ENCODE data around the gene TSPAN10.
A peak's percentile ranks its signal among the peaks of the same experiment; 100 is the strongest.

Gene TSPAN10

GRCh38 chr17:81665205-81666091 lies 28.5 kb downstream of the TSPAN10 start:
- peak; percentile 28 for DNase-seq

DNA sequence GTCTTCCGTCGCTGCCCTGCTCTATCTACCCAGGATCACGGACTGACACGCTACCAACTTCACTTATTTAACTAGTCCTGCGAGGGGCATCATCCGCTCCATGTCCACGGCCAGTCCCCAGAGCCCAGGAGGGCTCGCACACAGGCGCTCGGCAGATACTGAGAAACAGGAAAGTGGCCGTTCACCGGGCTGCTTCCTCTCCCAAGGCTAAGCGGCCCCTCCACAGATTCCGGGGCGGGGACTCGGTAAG lies 29.0 kb downstream of the TSPAN10 start:
- DNase-seq, result no peak

DNA sequence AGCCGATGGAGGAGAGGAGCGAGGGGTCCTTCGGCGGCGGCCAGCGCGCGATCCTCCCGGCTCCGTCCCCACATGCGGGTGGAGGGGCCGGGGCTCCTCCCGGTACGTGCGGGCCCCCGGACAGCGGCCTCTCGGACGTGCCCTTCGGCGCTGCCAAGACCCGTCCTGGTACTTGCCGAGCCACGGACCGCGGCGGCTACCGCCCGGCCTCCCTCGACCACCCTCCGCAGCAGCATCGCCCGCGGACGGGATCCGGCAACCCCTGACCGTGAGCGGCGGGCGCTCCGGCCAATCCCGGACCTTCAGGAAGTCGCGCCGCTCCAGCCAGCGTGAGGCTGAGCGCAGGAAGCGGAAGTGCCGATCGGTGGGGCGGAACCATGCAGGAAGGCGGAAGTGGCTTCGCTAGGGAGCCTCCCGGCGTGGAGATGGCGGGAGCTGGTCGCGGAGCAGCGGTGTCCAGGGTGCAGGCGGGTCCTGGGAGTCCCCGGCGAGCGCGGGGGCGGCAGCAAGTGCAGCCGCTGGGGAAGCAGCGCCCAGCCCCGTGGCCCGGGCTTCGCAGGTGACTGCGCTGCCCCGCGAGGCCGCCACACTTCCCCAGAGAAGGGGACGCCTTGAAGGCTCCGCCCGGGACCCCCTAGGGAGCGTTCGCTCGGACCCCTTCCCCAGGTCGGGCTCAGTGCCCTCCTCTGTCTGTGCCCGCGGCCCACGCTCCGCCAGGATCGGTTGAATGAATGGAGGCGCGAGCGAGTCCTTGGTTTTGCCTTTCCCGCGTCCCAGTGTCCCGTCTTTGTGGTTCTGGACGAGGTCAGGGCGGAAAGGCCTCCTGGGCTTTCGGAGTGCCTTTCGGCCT lies 29.6 kb downstream of the TSPAN10 start, which contains the start of the genes CCDC137 and OXLD1:
Gene CCDC137 (plus strand): TSS at position 396 of the 850 bp plus-strand sequence. CDS start 30 bp downstream, at position 426.
Gene OXLD1 (minus strand): TSS at position 264 of the 850 bp plus-strand sequence. CDS start 28 bp downstream, at position 236.
- peak; percentile 96 for DNase-seq

DNA sequence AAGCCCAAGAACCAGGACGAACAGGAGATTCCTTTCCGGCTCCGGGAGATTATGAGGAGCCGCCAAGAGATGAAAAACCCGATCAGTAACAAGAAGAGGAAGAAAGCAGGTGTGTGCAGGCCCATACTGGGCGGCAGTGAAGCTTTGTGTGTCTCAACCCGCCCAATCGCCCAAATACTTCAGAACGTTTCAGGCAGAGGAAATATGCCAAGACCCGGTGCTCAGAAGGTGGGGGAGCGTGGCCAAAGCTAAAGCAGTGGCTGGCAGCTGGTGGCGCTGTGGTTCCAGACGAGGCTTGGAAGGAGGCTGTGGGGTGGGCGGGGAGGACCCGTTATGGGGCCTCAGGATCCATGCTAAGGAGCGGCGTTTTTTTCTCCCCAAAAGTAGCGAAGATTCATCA lies 30.8 kb downstream of the TSPAN10 start:
- DNase-seq, result no peak

DNA sequence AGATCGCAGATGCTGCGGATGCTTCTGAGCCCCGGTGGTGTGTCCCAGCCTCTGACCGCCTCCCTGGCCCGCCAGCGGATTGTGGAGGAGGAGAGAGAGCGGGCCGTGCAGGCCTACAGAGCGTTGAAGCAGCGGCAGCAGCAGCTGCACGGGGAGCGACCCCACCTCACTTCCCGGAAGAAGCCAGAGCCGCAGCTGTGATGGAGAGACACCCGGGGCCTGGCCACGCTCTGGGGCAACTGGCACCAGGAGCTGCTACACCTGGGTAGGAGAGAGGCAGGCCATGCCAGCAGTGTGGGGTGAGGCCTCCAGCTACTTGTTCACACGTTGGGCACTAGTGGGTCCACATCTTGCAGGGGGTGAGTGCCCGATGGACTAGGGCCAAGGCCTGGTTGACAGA lies 35.5 kb downstream of the TSPAN10 start:
- no peak for DNase-seq

DNA sequence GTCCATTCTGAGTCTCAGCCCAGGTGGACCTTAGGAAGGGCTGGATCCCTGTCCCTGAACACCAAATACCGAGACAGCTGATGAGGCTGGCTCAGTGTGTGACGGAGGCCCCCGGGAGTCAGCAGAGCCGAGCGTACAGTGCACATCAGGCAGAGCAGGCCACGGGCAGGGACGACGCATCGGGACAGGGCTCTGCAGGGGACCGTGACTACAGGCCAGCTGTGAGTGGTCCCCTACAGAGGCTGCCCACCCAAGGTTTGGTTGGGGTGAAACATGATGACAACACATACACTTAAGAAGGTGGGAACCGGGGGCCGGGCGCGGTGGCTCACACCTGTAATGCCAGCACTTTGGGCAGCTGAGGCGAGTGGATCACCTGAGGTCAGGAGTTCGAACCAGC lies 36.0 kb downstream of the TSPAN10 start:
- no peak for DNase-seq

GRCh38 chr17:81673561-81674258 lies 36.7 kb downstream of the TSPAN10 start:
- DNase-seq, result no peak

DNA sequence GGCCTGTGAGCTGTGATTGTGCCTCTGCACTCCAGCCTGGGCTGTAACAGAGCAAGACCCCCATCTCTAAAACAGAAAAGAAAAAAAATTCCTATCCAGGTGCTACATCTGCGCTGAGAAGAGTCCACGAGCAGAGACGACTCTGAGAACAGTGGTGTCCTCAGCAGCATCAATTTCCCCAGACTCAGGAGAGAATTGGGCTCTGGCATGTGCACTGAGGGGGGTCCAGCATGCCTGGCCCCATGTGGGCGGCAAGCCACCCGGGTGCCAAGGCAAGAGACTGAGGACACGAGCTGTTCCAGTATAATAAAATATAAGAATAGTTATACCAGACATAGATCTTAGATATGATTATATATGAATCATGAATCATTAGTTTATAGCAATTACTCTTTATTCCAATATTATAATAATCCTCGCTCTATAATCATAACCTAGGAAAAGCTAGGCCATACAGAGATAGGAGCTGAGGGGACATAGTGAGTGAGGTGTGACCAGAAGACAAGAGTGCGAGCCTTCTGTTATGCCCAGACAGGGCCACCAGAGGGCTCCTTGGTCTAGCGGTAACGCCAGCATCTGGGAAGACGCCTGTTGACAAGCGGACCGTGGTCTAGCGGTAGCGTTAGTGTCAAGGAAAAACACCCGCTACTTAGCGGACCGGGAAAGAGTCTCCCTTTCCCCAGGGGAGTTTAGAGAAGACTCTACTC lies 38.7 kb downstream of the TSPAN10 start:
- DNase-seq, result peak; percentile 24

GRCh38 chr17:81676906-81677305 lies 39.9 kb downstream of the TSPAN10 start:
- DNase-seq, result no peak

DNA sequence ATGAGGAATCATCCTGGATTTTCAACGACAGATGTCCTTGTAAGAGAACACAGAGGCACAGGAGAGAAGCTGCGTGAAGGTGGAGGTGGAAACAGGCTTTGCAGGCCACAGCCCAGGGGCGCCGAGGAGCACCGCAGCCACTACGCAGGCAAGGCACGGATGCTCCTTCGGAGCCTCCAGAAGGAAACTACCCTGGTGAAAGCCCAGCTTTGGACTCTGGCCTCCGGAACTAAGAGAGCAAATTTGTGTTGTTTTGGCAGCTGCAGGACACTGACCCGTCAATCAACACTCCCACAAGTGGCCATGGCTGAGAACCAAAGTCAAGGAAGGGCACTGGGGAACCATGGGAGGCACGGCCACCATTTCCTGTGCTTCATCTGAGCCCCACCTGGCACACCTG lies 43.2 kb downstream of the TSPAN10 start:
- no peak for DNase-seq

DNA sequence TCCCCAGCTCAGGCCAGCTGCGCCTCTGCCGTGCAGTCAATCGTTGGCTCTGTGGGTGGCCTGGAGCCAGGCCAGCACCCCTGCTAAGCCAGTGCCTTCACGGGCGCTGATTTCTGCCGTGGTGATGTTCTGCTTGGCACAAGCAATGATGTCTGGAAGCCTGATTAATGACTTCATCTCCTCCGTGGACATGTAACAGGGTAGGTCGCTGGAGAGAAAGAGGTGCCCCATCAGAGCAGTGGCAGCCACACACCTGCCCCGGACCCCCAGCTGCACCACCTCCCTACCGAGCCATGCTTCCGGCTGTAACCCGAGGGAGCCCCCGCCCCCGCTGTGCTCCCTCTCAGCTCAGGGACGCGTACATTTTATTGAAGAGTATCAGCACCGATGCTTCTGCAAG lies 44.7 kb downstream of the TSPAN10 start:
- no peak for DNase-seq

DNA sequence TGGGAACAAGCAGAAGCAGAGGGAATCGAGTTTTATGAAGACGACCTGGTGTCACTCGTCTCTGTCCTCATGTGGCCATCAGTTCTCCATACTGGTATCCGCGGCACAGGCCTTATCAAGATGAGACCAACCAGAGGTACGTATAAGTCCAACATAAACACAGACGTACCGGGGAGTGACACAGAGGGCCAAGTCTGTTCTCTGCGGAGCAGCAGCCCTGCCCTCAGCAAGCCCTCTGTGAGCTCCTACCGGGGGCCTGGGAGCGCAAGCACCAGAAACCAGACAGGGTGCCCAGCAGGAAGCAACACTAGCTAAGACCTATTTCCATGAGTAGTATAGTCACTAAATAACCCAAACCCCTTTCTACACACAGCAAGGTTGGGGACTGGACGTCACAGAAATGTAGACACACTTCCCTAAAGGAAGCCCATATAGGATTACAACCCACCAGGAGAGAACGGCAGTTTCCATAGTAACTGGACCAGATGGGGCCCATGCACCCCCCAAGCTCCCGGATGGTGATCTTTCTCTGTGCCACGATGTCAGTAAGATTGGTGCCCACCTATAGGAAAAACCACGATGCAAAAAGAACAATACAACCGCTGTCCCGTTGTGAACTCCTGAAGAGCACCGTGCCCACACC lies 45.7 kb downstream of the TSPAN10 start:
- peak; percentile 19 for DNase-seq

DNA sequence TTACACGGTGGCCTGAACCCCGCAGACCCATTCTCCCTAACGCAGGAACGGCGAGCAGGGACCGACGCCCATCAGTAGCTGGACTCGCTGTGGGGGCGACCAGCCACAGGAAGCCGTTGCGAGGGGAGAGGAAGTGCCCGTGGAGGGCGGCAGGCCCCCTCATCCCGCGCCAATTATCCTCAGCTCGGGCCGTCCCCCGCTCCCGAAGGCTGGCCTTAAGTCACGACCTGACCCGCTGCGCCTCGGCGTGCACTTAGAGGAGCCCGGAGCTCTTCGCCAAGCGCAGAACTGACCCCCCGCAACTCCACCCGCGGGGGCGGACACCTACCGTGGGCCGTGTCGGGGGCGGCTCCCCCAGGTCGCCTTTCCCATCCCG lies 46.2 kb downstream of the TSPAN10 start:
- no peak for DNase-seq

DNA sequence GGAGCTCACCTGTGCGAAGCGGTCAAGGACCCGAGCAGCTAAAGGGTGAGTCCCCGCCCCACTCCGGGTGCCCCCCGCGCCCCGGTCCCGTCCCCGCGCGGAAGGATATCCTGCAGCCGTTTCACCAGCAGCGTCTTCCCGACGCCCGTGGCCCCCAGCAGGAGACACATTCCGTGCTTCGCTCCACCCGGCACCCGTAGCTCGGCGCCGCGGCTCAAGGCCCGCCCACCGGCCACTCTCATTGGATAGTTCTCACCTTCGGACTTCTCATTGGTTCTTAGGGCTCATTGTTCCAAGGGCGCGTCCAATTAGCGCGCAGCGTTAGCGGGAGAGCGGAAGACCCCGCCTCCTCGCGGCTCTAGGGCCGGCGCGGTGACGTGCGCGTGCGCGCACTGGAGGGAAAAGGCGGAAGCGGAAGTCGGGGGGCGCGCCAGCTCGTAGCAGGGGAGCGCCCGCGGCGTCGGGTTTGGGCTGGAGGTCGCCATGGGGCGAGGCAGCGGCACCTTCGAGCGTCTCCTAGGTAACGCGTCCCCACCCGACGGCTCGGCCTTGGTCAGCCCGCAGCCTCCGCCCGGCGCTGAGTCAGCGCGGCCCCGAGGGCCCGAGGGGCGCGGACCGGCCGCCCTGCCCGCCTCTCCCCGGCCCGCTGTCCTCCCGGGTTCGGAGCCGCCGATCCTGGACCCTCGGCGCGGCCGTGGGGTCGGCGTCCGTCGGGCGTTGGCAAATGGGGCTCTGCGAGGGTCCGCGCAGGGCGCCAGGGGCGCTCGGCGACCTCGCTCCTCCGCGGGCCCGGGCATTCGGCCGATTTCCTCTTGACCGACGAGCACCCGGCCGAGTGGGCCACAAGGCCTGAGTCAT lies 46.8 kb downstream of the TSPAN10 start, which contains the start of the genes ARL16 and HGS:
Gene ARL16 (minus strand): TSS at position 214 of the 858 bp plus-strand sequence. CDS start 44 bp downstream, at position 170.
Gene HGS (plus strand): TSS at position 428 of the 858 bp plus-strand sequence. CDS start 56 bp downstream, at position 484.
- DNase-seq, result peak; percentile 99

GRCh38 chr17:81684442-81684911 lies 47.5 kb downstream of the TSPAN10 start:
- no peak for DNase-seq

DNA sequence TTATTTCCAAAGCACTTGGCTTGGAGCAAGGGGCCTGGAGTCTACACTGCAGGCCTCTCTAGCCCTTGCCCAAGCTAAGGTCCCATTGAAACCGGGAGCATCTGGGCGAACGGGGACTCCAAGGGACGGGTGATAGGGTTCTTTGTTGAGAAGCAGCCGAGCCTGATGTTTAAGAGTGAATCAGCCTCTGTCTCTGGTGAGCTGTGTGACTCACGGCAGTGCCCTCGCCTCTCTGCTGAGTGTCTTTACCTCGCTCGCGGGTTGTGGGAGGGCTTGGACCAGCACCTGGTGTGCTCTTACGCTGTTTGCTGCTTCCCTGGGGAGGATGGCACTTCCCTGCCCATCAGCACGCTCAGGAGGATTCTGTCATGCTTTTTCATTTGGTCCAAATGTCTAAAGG lies 48.1 kb downstream of the TSPAN10 start:
- peak; percentile 83 for DNase-seq

GRCh38 chr17:81686614-81687013 lies 49.6 kb downstream of the TSPAN10 start:
- no peak for DNase-seq

GRCh38 chr17:81687770-81688541 lies 51.0 kb downstream of the TSPAN10 start:
- DNase-seq, result no peak

- DNase-seq, result no peak
These were observed 51.6 kb downstream of the TSPAN10 start for GRCh38 chr17:81688616-81689015.

GRCh38 chr17:81690066-81690465 lies 53.1 kb downstream of the TSPAN10 start:
- no peak for DNase-seq
